RWPE1 (cell line): Measurements from ENCODE around the gene FBXO7.

Experiments used
- CTCF ChIA-PET: fragments of 350-600 bp; sonication (Branson Sonifier 250); formaldehyde crosslinking; extraction: SDS; loops from one replicate; lab custom pipeline; 2021; lab: Yijun Ruan, JAX
- POLR2A ChIA-PET: fragments of 400-600 bp; formaldehyde crosslinking; extraction: SDS; loops from one replicate; lab custom pipeline; 2020; ENCODE audit warnings: antibody characterized with exemption; ENCODE audit not compliant: low non-redundant PET; lab: Yijun Ruan, JAX
- DNase-seq: peaks from one replicate; pipeline ENCODE4 v3.0.0; 2012; ENCODE audit warnings: low spot score
- H3K27ac ChIP-seq: fragments of 450-650 bp; 2 replicates; pipeline ENCODE4 v1.5.1; 2017
- CTCF ChIP-seq: fragments of 450-650 bp; conservative IDR thresholded peaks from 2 replicates; pipeline ENCODE4 v1.5.1; 2017; ENCODE audit warnings: low read depth, mild to moderate bottlenecking

FBXO7 gene

GRCh38 chr22:32531228-32531627, 56.6 kb downstream of the FBXO7 start:
- DNase-seq = no peak
- CTCF ChIA-PET = interaction anchor here (0.7 to 1.6 kb wide), 3 partner anchors 14 to 265 kb away, joined by 3 to 15 read pairs (median 4); no protein-coding TSS in a partner anchor
- TF ChIP-seq CTCF = no peak
- peak overlapping the region; percentile 43; the same call in 1 of the 2 replicates for H3K27ac ChIP-seq
- POLR2A ChIA-PET = no interaction called here

GRCh38 chr22:32531931-32532819, 57.6 kb downstream of the FBXO7 start:
- ChIA-PET CTCF (interaction anchor here (0.6 to 1.6 kb wide), 4 partner anchors 15 to 468 kb away, joined by 3 to 15 read pairs (median 4); no protein-coding TSS in a partner anchor), POLR2A (no interaction called here)
- H3K27ac ChIP-seq = peak overlapping the region; percentile 71
- DNase-seq = peak; percentile 36
- no peak for TF ChIP-seq CTCF

DNA sequence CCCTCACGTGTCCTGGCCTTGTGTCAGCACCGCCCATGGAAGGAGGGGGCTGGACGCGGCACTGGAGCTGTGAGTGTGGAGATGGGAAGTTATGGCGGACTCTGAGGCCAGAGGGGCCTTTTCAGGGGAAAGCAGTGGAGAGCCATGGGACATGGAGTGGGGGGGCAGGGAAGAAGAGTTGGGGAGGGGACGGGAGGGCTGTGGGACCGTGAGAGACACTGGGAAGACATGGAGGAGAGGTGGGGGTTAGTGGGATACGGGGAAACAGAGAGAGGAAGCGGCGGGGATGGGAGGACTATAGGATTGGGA, 58.2 kb downstream of the FBXO7 start:
- no peak for DNase-seq
- H3K27ac ChIP-seq = peak overlapping the region; percentile 71
- POLR2A ChIA-PET = no interaction called here
- CTCF ChIA-PET = interaction anchor here (0.6 to 1.6 kb wide), 2 partner anchors 70 to 264 kb away, joined by 3 to 15 read pairs; no protein-coding TSS in a partner anchor
- TF ChIP-seq CTCF = no peak

GRCh38 chr22:32533265-32534111, 58.9 kb downstream of the FBXO7 start:
- ChIA-PET POLR2A (no interaction called here), CTCF (no interaction called here)
- H3K27ac ChIP-seq = peak overlapping the region; percentile 71
- no peak for DNase-seq
- no peak for TF ChIP-seq CTCF

DNA sequence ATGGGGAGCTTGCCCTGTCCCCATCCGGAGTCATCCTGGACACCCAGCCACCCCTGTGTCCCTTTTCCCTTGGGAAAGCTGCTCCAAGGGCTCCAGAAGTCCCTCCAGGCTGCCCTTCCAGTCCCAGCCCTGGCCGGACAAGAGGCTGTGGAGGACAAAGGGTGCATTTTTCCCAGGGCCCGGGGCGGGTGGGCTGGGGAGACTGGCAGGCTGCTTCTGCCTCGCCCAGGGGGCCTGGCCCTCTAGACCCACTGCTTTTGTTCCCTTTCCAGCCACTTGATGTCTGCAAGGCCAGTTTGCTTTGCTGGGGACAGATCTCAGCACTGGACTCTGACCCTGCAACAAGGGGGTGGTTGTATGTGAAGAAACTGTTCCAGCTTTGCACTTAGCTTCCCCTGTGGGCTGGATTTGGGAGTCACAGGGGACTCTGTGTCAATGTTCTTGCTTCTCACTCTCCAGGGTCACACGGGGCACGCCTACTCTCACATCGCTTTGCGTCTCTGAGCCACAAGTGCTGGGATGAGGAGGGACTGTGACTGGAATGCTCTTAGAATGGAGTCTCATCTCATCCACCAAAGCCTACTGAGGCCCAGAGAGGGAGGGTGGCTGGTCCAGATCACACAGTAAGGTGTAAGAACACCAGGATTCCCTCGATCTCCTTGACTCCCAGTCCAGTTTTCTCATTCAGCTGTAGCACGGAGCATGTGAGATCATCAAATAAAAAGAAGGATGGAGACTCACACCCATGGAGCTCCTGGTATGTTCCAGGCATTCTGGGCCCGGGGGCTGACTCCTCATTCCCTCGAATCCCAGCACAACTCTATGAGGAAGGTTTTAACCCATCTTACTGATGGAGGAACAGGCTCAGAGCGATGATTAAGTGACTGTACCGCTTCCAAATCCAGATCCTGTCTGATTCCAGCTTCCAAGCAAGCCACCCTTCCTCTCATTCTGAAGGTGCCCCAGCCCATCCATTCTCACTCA, 59.9 kb downstream of the FBXO7 start:
- ChIA-PET CTCF (interaction anchor here (1.2 kb wide), 1 partner anchor 262 kb away, joined by 3 read pairs; no protein-coding TSS in a partner anchor), POLR2A (no interaction called here)
- peak overlapping the region; percentile 71 for H3K27ac ChIP-seq
- no peak for DNase-seq
- TF ChIP-seq CTCF = no peak
